DND-41 (cell line): Measurements from ENCODE around the gene CELF1.

Experiments
- CTCF ChIP-seq: IDR thresholded peaks from 2 replicates; pipeline ENCODE4 v1.5.1; 2012; ENCODE audit warnings: borderline replicate concordance, low read length, moderate library complexity, mild to moderate bottlenecking; ENCODE audit not compliant: poor library complexity, severe bottlenecking; ENCODE audit errors: extremely low read depth
- EZH2 ChIP-seq: IDR thresholded peaks from 3 replicates; pipeline ENCODE4 v1.6.1; 2012; ENCODE audit warnings: borderline replicate concordance, low read depth, mild to moderate bottlenecking, moderate library complexity, low read length, inconsistent platforms; ENCODE audit not compliant: severe bottlenecking

- TF ChIP-seq CTCF: no peak
- no peak for TF ChIP-seq EZH2
These were observed 47.0 kb upstream of the CELF1 start for GRCh38 chr11:47599902-47600301.
